ENCODE measurements around the gene UNC5C. TPM values are rescaled to one million over a fixed set of nuclear protein-coding genes. Genes with fewer than 3 reads are reported as not detected.

UNC5C gene
- total and polyA plus RNA-seq, 5 donors from 2014 or later: 0.01 to 0.13 TPM; not detected in 3

- H3K27me3 Mint-ChIP-seq: no peaks in the 10 kb centered on the region
- no peak for DNase-seq
- Histone ChIP-seq H3K27ac (ENCODE audit: insufficient read depth, low read length, poor library complexity, severe bottlenecking) (no peak overlapping the region), H3K4me1 (ENCODE audit: control insufficient read depth, insufficient read depth, low read length, poor library complexity, severe bottlenecking) (no peaks in the 10 kb centered on the region), H3K36me3 (ENCODE audit: control insufficient read depth, insufficient read depth, low read length) (no peaks in the 10 kb centered on the region), H3K4me3 (ENCODE audit: low read depth, low read length) (no peak overlapping the region), H3K27me3 (ENCODE audit: control insufficient read depth, insufficient read depth, low read length) (no peaks in the 10 kb centered on the region), H3K9me3 (ENCODE audit: control insufficient read depth in 2 of 2, low read length in 2 of 2) (no peaks in the 10 kb centered on the region)
- ATAC-seq (ENCODE audit: low read depth in 2 of 2): no peak
- H3K27ac Mint-ChIP-seq: no peak overlapping the region
- no peaks in the 10 kb centered on the region for H3K9me3 Mint-ChIP-seq
- H3K4me3 Mint-ChIP-seq: no peak overlapping the region
- H3K36me3 Mint-ChIP-seq: no peaks in the 10 kb centered on the region
- no peaks in the 10 kb centered on the region for H3K4me1 Mint-ChIP-seq
These were observed 12.1 kb downstream of the UNC5C start for GRCh38 chr4:95536650-95537049.

- Mint-ChIP-seq H3K36me3 (no peaks in the 10 kb centered on the region), H3K4me3 (no peak overlapping the region), H3K4me1 (no peaks in the 10 kb centered on the region), H3K27me3 (no peaks in the 10 kb centered on the region), H3K27ac (no peak overlapping the region), H3K9me3 (no peaks in the 10 kb centered on the region)
- H3K4me1 ChIP-seq (ENCODE audit: control insufficient read depth, insufficient read depth, low read length, poor library complexity, severe bottlenecking): no peaks in the 10 kb centered on the region
- DNase-seq (no peak), ATAC-seq (ENCODE audit: low read depth in 2 of 2) (no peak)
- H3K4me3 ChIP-seq (ENCODE audit: low read depth, low read length): no peak overlapping the region
- no peak overlapping the region for H3K27ac ChIP-seq (ENCODE audit: insufficient read depth, low read length, poor library complexity, severe bottlenecking)
- no peaks in the 10 kb centered on the region for H3K9me3 ChIP-seq (ENCODE audit: control insufficient read depth in 2 of 2, low read length in 2 of 2)
- no peaks in the 10 kb centered on the region for H3K27me3 ChIP-seq (ENCODE audit: control insufficient read depth, insufficient read depth, low read length)
- H3K36me3 ChIP-seq (ENCODE audit: control insufficient read depth, insufficient read depth, low read length): no peaks in the 10 kb centered on the region
These were observed 13.6 kb downstream of the UNC5C start for GRCh38 chr4:95535180-95535579.

GRCh38 chr4:95534032-95534431, 14.7 kb downstream of the UNC5C start:
- H3K27ac Mint-ChIP-seq: no peak overlapping the region
- no peaks in the 10 kb centered on the region for H3K4me1 ChIP-seq (ENCODE audit: control insufficient read depth, insufficient read depth, low read length, poor library complexity, severe bottlenecking)
- no peaks in the 10 kb centered on the region for H3K9me3 Mint-ChIP-seq
- no peaks in the 10 kb centered on the region for H3K27me3 ChIP-seq (ENCODE audit: control insufficient read depth, insufficient read depth, low read length)
- H3K4me3 ChIP-seq (ENCODE audit: low read depth, low read length): no peak overlapping the region
- H3K36me3 Mint-ChIP-seq: no peaks in the 10 kb centered on the region
- no peaks in the 10 kb centered on the region for H3K27me3 Mint-ChIP-seq
- DNase-seq (no peak), ATAC-seq (ENCODE audit: low read depth in 2 of 2) (no peak)
- H3K4me1 Mint-ChIP-seq: no peaks in the 10 kb centered on the region
- no peak overlapping the region for H3K27ac ChIP-seq (ENCODE audit: insufficient read depth, low read length, poor library complexity, severe bottlenecking)
- H3K4me3 Mint-ChIP-seq: no peak overlapping the region
- H3K9me3 ChIP-seq (ENCODE audit: control insufficient read depth in 2 of 2, low read length in 2 of 2): no peaks in the 10 kb centered on the region
- H3K36me3 ChIP-seq (ENCODE audit: control insufficient read depth, insufficient read depth, low read length): no peaks in the 10 kb centered on the region

- Mint-ChIP-seq H3K4me1 (no peaks in the 10 kb centered on the region), H3K27ac (no peak overlapping the region), H3K36me3 (no peaks in the 10 kb centered on the region), H3K27me3 (no peaks in the 10 kb centered on the region), H3K9me3 (no peaks in the 10 kb centered on the region), H3K4me3 (no peak overlapping the region)
- no peak for ATAC-seq (ENCODE audit: low read depth in 2 of 2)
- H3K27me3 ChIP-seq (ENCODE audit: control insufficient read depth, insufficient read depth, low read length): no peaks in the 10 kb centered on the region
- no peaks in the 10 kb centered on the region for H3K9me3 ChIP-seq (ENCODE audit: control insufficient read depth in 2 of 2, low read length in 2 of 2)
- H3K4me1 ChIP-seq (ENCODE audit: control insufficient read depth, insufficient read depth, low read length, poor library complexity, severe bottlenecking): no peaks in the 10 kb centered on the region
- no peaks in the 10 kb centered on the region for H3K36me3 ChIP-seq (ENCODE audit: control insufficient read depth, insufficient read depth, low read length)
- H3K27ac ChIP-seq (ENCODE audit: insufficient read depth, low read length, poor library complexity, severe bottlenecking): no peak overlapping the region
- no peak for DNase-seq
- no peak overlapping the region for H3K4me3 ChIP-seq (ENCODE audit: low read depth, low read length)
These were observed 15.5 kb downstream of the UNC5C start for GRCh38 chr4:95533254-95533653.

GRCh38 chr4:95532305-95532704, 16.5 kb downstream of the UNC5C start:
- Histone ChIP-seq H3K27me3 (ENCODE audit: control insufficient read depth, insufficient read depth, low read length) (no peaks in the 10 kb centered on the region), H3K27ac (ENCODE audit: insufficient read depth, low read length, poor library complexity, severe bottlenecking) (no peak overlapping the region), H3K4me1 (ENCODE audit: control insufficient read depth, insufficient read depth, low read length, poor library complexity, severe bottlenecking) (no peaks in the 10 kb centered on the region), H3K9me3 (ENCODE audit: control insufficient read depth in 2 of 2, low read length in 2 of 2) (no peaks in the 10 kb centered on the region), H3K4me3 (ENCODE audit: low read depth, low read length) (no peak overlapping the region), H3K36me3 (ENCODE audit: control insufficient read depth, insufficient read depth, low read length) (no peaks in the 10 kb centered on the region)
- ATAC-seq (ENCODE audit: low read depth in 2 of 2) (no peak), DNase-seq (no peak)
- no peaks in the 10 kb centered on the region for H3K36me3 Mint-ChIP-seq
- no peak overlapping the region for H3K27ac Mint-ChIP-seq
- no peak overlapping the region for H3K4me3 Mint-ChIP-seq
- no peaks in the 10 kb centered on the region for H3K9me3 Mint-ChIP-seq
- no peaks in the 10 kb centered on the region for H3K4me1 Mint-ChIP-seq
- H3K27me3 Mint-ChIP-seq: no peaks in the 10 kb centered on the region

GRCh38 chr4:95531141-95531540, 17.6 kb downstream of the UNC5C start:
- Mint-ChIP-seq H3K27ac (no peak overlapping the region), H3K4me3 (no peak overlapping the region), H3K36me3 (no peaks in the 10 kb centered on the region), H3K27me3 (no peaks in the 10 kb centered on the region), H3K9me3 (no peaks in the 10 kb centered on the region), H3K4me1 (no peaks in the 10 kb centered on the region)
- H3K27ac ChIP-seq (ENCODE audit: insufficient read depth, low read length, poor library complexity, severe bottlenecking): no peak overlapping the region
- H3K4me1 ChIP-seq (ENCODE audit: control insufficient read depth, insufficient read depth, low read length, poor library complexity, severe bottlenecking): no peaks in the 10 kb centered on the region
- no peak for ATAC-seq (ENCODE audit: low read depth in 2 of 2)
- H3K9me3 ChIP-seq (ENCODE audit: control insufficient read depth in 2 of 2, low read length in 2 of 2): no peaks in the 10 kb centered on the region
- no peaks in the 10 kb centered on the region for H3K36me3 ChIP-seq (ENCODE audit: control insufficient read depth, insufficient read depth, low read length)
- H3K27me3 ChIP-seq (ENCODE audit: control insufficient read depth, insufficient read depth, low read length): no peaks in the 10 kb centered on the region
- DNase-seq: no peak
- no peak overlapping the region for H3K4me3 ChIP-seq (ENCODE audit: low read depth, low read length)

GRCh38 chr4:95529946-95530345, 18.8 kb downstream of the UNC5C start:
- H3K4me1 Mint-ChIP-seq: no peaks in the 10 kb centered on the region
- H3K36me3 Mint-ChIP-seq: no peaks in the 10 kb centered on the region
- Histone ChIP-seq H3K4me3 (ENCODE audit: low read depth, low read length) (no peak overlapping the region), H3K4me1 (ENCODE audit: control insufficient read depth, insufficient read depth, low read length, poor library complexity, severe bottlenecking) (no peaks in the 10 kb centered on the region), H3K27ac (ENCODE audit: insufficient read depth, low read length, poor library complexity, severe bottlenecking) (no peak overlapping the region), H3K27me3 (ENCODE audit: control insufficient read depth, insufficient read depth, low read length) (no peaks in the 10 kb centered on the region), H3K36me3 (ENCODE audit: control insufficient read depth, insufficient read depth, low read length) (no peaks in the 10 kb centered on the region), H3K9me3 (ENCODE audit: control insufficient read depth in 2 of 2, low read length in 2 of 2) (no peaks in the 10 kb centered on the region)
- no peak for DNase-seq
- H3K4me3 Mint-ChIP-seq: no peak overlapping the region
- no peak for ATAC-seq (ENCODE audit: low read depth in 2 of 2)
- no peak overlapping the region for H3K27ac Mint-ChIP-seq
- H3K27me3 Mint-ChIP-seq: no peaks in the 10 kb centered on the region
- H3K9me3 Mint-ChIP-seq: no peaks in the 10 kb centered on the region

GRCh38 chr4:95528388-95528948, 20.3 kb downstream of the UNC5C start:
- H3K4me3 ChIP-seq (ENCODE audit: low read depth, low read length): no peak overlapping the region
- no peaks in the 10 kb centered on the region for H3K27me3 Mint-ChIP-seq
- H3K27ac Mint-ChIP-seq: no peak overlapping the region
- DNase-seq: no peak
- H3K36me3 Mint-ChIP-seq: no peaks in the 10 kb centered on the region
- H3K36me3 ChIP-seq (ENCODE audit: control insufficient read depth, insufficient read depth, low read length): no peaks in the 10 kb centered on the region
- H3K4me3 Mint-ChIP-seq: no peak overlapping the region
- no peaks in the 10 kb centered on the region for H3K4me1 ChIP-seq (ENCODE audit: control insufficient read depth, insufficient read depth, low read length, poor library complexity, severe bottlenecking)
- H3K9me3 ChIP-seq (ENCODE audit: control insufficient read depth in 2 of 2, low read length in 2 of 2): no peaks in the 10 kb centered on the region
- no peaks in the 10 kb centered on the region for H3K4me1 Mint-ChIP-seq
- H3K9me3 Mint-ChIP-seq: no peaks in the 10 kb centered on the region
- H3K27me3 ChIP-seq (ENCODE audit: control insufficient read depth, insufficient read depth, low read length): no peaks in the 10 kb centered on the region
- ATAC-seq (ENCODE audit: low read depth in 2 of 2): no peak
- no peak overlapping the region for H3K27ac ChIP-seq (ENCODE audit: insufficient read depth, low read length, poor library complexity, severe bottlenecking)
